Measurements from ENCODE around the gene PGK2.

DNA sequence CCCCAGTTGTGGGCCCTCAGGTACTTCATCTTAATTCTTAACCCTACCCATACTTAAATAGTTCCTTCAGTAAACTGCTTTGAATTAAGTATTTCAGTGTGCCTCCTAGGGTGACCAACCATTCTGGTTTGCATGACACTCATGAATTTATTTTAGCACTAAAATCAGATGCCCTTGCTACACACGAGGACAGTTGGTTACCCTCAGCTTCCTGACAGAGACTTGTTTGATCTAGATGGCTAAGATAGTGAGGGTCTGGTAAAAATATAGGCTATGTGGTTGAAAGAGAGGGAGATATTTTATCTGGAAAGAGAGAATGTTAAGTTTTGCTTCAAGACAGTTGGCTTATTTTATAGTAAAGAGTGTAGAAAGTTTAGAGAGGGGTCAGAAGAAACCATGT is 10.6 kb downstream of the PGK2 start:
- TF ChIP-seq, protein P1, sequence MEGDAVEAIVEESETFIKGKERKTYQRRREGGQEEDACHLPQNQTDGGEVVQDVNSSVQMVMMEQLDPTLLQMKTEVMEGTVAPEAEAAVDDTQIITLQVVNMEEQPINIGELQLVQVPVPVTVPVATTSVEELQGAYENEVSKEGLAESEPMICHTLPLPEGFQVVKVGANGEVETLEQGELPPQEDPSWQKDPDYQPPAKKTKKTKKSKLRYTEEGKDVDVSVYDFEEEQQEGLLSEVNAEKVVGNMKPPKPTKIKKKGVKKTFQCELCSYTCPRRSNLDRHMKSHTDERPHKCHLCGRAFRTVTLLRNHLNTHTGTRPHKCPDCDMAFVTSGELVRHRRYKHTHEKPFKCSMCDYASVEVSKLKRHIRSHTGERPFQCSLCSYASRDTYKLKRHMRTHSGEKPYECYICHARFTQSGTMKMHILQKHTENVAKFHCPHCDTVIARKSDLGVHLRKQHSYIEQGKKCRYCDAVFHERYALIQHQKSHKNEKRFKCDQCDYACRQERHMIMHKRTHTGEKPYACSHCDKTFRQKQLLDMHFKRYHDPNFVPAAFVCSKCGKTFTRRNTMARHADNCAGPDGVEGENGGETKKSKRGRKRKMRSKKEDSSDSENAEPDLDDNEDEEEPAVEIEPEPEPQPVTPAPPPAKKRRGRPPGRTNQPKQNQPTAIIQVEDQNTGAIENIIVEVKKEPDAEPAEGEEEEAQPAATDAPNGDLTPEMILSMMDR (conservative IDR thresholded peaks at IDR 0.05; ENCODE audit: low read depth, low read length), result no peak
- TF ChIP-seq EZH2 (IDR thresholded peaks at IDR 0.05; ENCODE audit: low read length, unreplicated experiment), result no peak

Measured in PC-3 (cell line).